Neural progenitor cell (in vitro differentiated cells): Measurements from ENCODE around the gene MAB21L1.

Experiments used
- EZH2 ChIP-seq: fragments of 200-600 bp; sonication (generic); IDR thresholded peaks from 2 replicates; pipeline ENCODE4 v1.6.1; 2017; ENCODE audit warnings: antibody characterized with exemption, mild to moderate bottlenecking, moderate library complexity
- TF ChIP-seq, protein P1 (sequence below): fragments of 200-600 bp; sonication (generic); IDR thresholded peaks from 2 replicates; pipeline ENCODE4 v1.5.1; 2017; ENCODE audit warnings: antibody characterized with exemption, mild to moderate bottlenecking

- no peak for TF ChIP-seq EZH2
- TF ChIP-seq, protein P1, sequence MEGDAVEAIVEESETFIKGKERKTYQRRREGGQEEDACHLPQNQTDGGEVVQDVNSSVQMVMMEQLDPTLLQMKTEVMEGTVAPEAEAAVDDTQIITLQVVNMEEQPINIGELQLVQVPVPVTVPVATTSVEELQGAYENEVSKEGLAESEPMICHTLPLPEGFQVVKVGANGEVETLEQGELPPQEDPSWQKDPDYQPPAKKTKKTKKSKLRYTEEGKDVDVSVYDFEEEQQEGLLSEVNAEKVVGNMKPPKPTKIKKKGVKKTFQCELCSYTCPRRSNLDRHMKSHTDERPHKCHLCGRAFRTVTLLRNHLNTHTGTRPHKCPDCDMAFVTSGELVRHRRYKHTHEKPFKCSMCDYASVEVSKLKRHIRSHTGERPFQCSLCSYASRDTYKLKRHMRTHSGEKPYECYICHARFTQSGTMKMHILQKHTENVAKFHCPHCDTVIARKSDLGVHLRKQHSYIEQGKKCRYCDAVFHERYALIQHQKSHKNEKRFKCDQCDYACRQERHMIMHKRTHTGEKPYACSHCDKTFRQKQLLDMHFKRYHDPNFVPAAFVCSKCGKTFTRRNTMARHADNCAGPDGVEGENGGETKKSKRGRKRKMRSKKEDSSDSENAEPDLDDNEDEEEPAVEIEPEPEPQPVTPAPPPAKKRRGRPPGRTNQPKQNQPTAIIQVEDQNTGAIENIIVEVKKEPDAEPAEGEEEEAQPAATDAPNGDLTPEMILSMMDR, result no peak
Observed at GRCh38 chr13:35482527-35482926, 6.0 kb upstream of the MAB21L1 start.
